Ammon's horn (tissue), 1 donor: ENCODE results near the gene G2E3.
A peak's percentile ranks its signal among the peaks of the same experiment; 100 is the strongest.
"Not testable (repeated sequence)": the region's sequence is repeated elsewhere in the genome, so short reads cannot be mapped to it uniquely, and the experiment has no call there.

Source experiments
- DNase-seq: peaks from one replicate; pipeline ENCODE4 v3.0.0-alpha.2; 2016; ENCODE audit warnings: low spot score

Gene G2E3

GRCh38 chr14:30604696-30605095 lies 45.7 kb downstream of the G2E3 start:
- not testable (repeated sequence) for DNase-seq

- DNase-seq = no peak
These were observed 48.3 kb downstream of the G2E3 start for GRCh38 chr14:30607156-30607780.

GRCh38 chr14:30608533-30609006 lies 49.6 kb downstream of the G2E3 start:
- DNase-seq = no peak

GRCh38 chr14:30610787-30611343 lies 51.9 kb downstream of the G2E3 start:
- peak; percentile 54 for DNase-seq

- no peak for DNase-seq
These were observed 55.2 kb downstream of the G2E3 start for GRCh38 chr14:30614155-30614554.

GRCh38 chr14:30620178-30620577 lies 61.2 kb downstream of the G2E3 start:
- DNase-seq = no peak

- DNase-seq = peak; percentile 38
These were observed 62.5 kb downstream of the G2E3 start for GRCh38 chr14:30621354-30621939.

- DNase-seq = peak; percentile 97
These were observed 63.2 kb downstream of the G2E3 start, which contains the start of gene SCFD1 for GRCh38 chr14:30621940-30622830. SCFD1 (plus strand) TSS chr14:30622319; CDS start chr14:30622339, 20 bp downstream.

- DNase-seq = no peak
These were observed 64.6 kb downstream of the G2E3 start for GRCh38 chr14:30623412-30624131.

GRCh38 chr14:30624132-30624423 lies 65.1 kb downstream of the G2E3 start:
- DNase-seq = no peak

- DNase-seq = no peak
These were observed 66.6 kb downstream of the G2E3 start for GRCh38 chr14:30625533-30625932.

GRCh38 chr14:30629432-30629831 lies 70.5 kb downstream of the G2E3 start:
- not testable (repeated sequence) for DNase-seq

- DNase-seq = no peak
These were observed 71.3 kb downstream of the G2E3 start for GRCh38 chr14:30630248-30630647.

GRCh38 chr14:30632730-30633129 lies 73.8 kb downstream of the G2E3 start:
- DNase-seq = no peak

- no peak for DNase-seq
These were observed 80.0 kb downstream of the G2E3 start for GRCh38 chr14:30638926-30639325.

GRCh38 chr14:30641207-30641606 lies 82.2 kb downstream of the G2E3 start:
- DNase-seq = no peak

GRCh38 chr14:30644462-30644861 lies 85.5 kb downstream of the G2E3 start:
- DNase-seq = not testable (repeated sequence)

GRCh38 chr14:30645600-30645999 lies 86.6 kb downstream of the G2E3 start:
- DNase-seq = no peak

- no peak for DNase-seq
These were observed 89.5 kb downstream of the G2E3 start for GRCh38 chr14:30648471-30648870.

- no peak for DNase-seq
These were observed 93.0 kb downstream of the G2E3 start for GRCh38 chr14:30651937-30652336.

- no peak for DNase-seq
These were observed 96.2 kb downstream of the G2E3 start for GRCh38 chr14:30655124-30655523.

- DNase-seq = no peak
These were observed 96.7 kb downstream of the G2E3 start for GRCh38 chr14:30655658-30656057.
